HEK293 (cell line): ENCODE measurements around the gene IMMT.

ENCODE experiments used
- CTCF ChIA-PET: fragments of 350-600 bp; formaldehyde crosslinking; extraction: SDS; loops from one replicate; lab custom pipeline; 2021; ENCODE audit warnings: antibody characterized with exemption; lab: Yijun Ruan, JAX
- POLR2A ChIA-PET: fragments of 300-600 bp; formaldehyde crosslinking; extraction: SDS; loops from one replicate; lab custom pipeline; 2020; ENCODE audit warnings: antibody characterized with exemption, inconsistent platforms; lab: Yijun Ruan, JAX
- H3K27ac ChIP-seq: fragments of 200-500 bp; sonication (Bioruptor generic); 2 replicates; pipeline ENCODE4 v1.5.1; 2014; ENCODE audit warnings: low read depth, low read length, control low read depth, inconsistent platforms; ENCODE audit errors: extremely low read depth
- H3K36me3 ChIP-seq, 2 experiments: fragments of 200-500 bp in 1 of 2; sonication (Bioruptor generic) in 1 of 2; 1 replicate in 1 of 2; 2 replicates in 1 of 2; pipeline ENCODE4 v1.5.1; 2014 to 2017; ENCODE audit warnings: inconsistent platforms in 2 of 2, low read length in 2 of 2; ENCODE audit not compliant: control insufficient read depth in 2 of 2, insufficient read depth in 1 of 2
- H3K4me1 ChIP-seq: fragments of 200-500 bp; sonication (Bioruptor generic); 2 replicates; pipeline ENCODE4 v1.5.1; 2014; ENCODE audit warnings: mild to moderate bottlenecking, low read length, inconsistent platforms; ENCODE audit not compliant: control insufficient read depth, insufficient read depth
- H3K4me3 ChIP-seq: 2 replicates; pipeline ENCODE4 v1.5.1; 2011; ENCODE audit warnings: low read depth, mild to moderate bottlenecking, control low read depth, low read length, moderate library complexity
- H3K9me3 ChIP-seq: fragments of 200-500 bp; sonication (Bioruptor generic); 2 replicates; pipeline ENCODE4 v1.5.1; 2014; ENCODE audit warnings: low read depth, low read length, inconsistent platforms; ENCODE audit not compliant: control insufficient read depth, insufficient read depth
- BCL11A ChIP-seq: fragments of 450-650 bp; formaldehyde crosslinking; IDR thresholded peaks from 2 replicates; pipeline ENCODE4 v1.5.1; 2016; ENCODE audit warnings: low read depth, missing biosample characterization, missing genetic modification characterization
- GLI4 ChIP-seq: fragments of 450-650 bp; formaldehyde crosslinking; IDR thresholded peaks from 2 replicates; pipeline ENCODE4 v1.5.1; 2016; ENCODE audit warnings: missing biosample characterization, missing genetic modification characterization
- HOXA7 ChIP-seq: sonication (generic); formaldehyde crosslinking; IDR thresholded peaks from 2 replicates; pipeline ENCODE4 v1.8.1; 2022; ENCODE audit warnings: missing genetic modification reagents, borderline replicate concordance
- KLF9 ChIP-seq: fragments of 450-650 bp; formaldehyde crosslinking; IDR thresholded peaks from 2 replicates; pipeline ENCODE4 v1.5.1; 2016; ENCODE audit warnings: missing biosample characterization, missing genetic modification characterization, low read depth
- PATZ1 ChIP-seq: fragments of 450-650 bp; formaldehyde crosslinking; IDR thresholded peaks from 2 replicates; pipeline ENCODE4 v1.5.1; 2016; ENCODE audit warnings: missing biosample characterization, missing genetic modification characterization
- PRDM1 ChIP-seq: fragments of 450-650 bp; formaldehyde crosslinking; IDR thresholded peaks from 2 replicates; pipeline ENCODE4; 2016; ENCODE audit warnings: missing biosample characterization, missing genetic modification characterization
- PRDM6 ChIP-seq: fragments of 450-650 bp; formaldehyde crosslinking; IDR thresholded peaks from 2 replicates; pipeline ENCODE4 v1.5.1; 2017; ENCODE audit warnings: missing biosample characterization, missing genetic modification characterization
- WT1 ChIP-seq: fragments of 450-650 bp; formaldehyde crosslinking; IDR thresholded peaks from 2 replicates; pipeline ENCODE4 v1.5.1; 2016; ENCODE audit warnings: missing biosample characterization, missing genetic modification characterization
- ZBTB11 ChIP-seq: fragments of 450-650 bp; formaldehyde crosslinking; conservative IDR thresholded peaks from 2 replicates; pipeline ENCODE4 v1.5.1; 2016; ENCODE audit warnings: low read depth, missing biosample characterization, missing genetic modification characterization
- ZEB2 ChIP-seq: fragments of 450-650 bp; formaldehyde crosslinking; IDR thresholded peaks from 2 replicates; pipeline ENCODE4 v1.5.1; 2016; ENCODE audit warnings: missing biosample characterization, missing genetic modification characterization
- ZNF112 ChIP-seq: fragments of 450-650 bp; formaldehyde crosslinking; IDR thresholded peaks from 2 replicates; pipeline ENCODE4 v1.5.0; 2017; ENCODE audit warnings: missing biosample characterization, missing genetic modification characterization
- ZNF280C ChIP-seq: fragments of 450-650 bp; formaldehyde crosslinking; IDR thresholded peaks from 2 replicates; pipeline ENCODE4 v1.5.1; 2016; ENCODE audit warnings: missing biosample characterization, missing genetic modification characterization
- ZNF341 ChIP-seq: fragments of 450-650 bp; formaldehyde crosslinking; IDR thresholded peaks from 2 replicates; pipeline ENCODE4; 2016; ENCODE audit warnings: low read depth, missing biosample characterization, missing genetic modification characterization
- ZNF366 ChIP-seq: fragments of 450-650 bp; formaldehyde crosslinking; conservative IDR thresholded peaks from 2 replicates; pipeline ENCODE4 v1.5.1; 2016; ENCODE audit warnings: missing biosample characterization, missing genetic modification characterization
- ZNF391 ChIP-seq: fragments of 450-650 bp; formaldehyde crosslinking; IDR thresholded peaks from 2 replicates; pipeline ENCODE4 v1.5.1; 2016; ENCODE audit warnings: low read depth, missing biosample characterization, missing genetic modification characterization, borderline replicate concordance
- ZNF394 ChIP-seq: fragments of 450-650 bp; formaldehyde crosslinking; IDR thresholded peaks from 2 replicates; pipeline ENCODE4 v1.5.1; 2016; ENCODE audit warnings: missing biosample characterization, missing genetic modification characterization, mild to moderate bottlenecking, moderate library complexity, borderline replicate concordance
- ZNF555 ChIP-seq: fragments of 450-650 bp; formaldehyde crosslinking; conservative IDR thresholded peaks from 2 replicates; pipeline ENCODE4 v1.5.1; 2017; ENCODE audit warnings: missing biosample characterization, mild to moderate bottlenecking, missing genetic modification characterization, inconsistent platforms
- ZNF585B ChIP-seq: fragments of 450-650 bp; formaldehyde crosslinking; IDR thresholded peaks from 2 replicates; pipeline ENCODE4 v1.5.1; 2016; ENCODE audit warnings: missing biosample characterization, missing genetic modification characterization
- ZNF624 ChIP-seq: fragments of 450-650 bp; formaldehyde crosslinking; IDR thresholded peaks from 2 replicates; pipeline ENCODE4 v1.5.1; 2017; ENCODE audit warnings: missing biosample characterization, missing genetic modification characterization
- ZNF629 ChIP-seq: fragments of 450-650 bp; formaldehyde crosslinking; IDR thresholded peaks from 2 replicates; pipeline ENCODE4 v1.5.1; 2017; ENCODE audit warnings: missing biosample characterization, missing genetic modification characterization
- ZNF664 ChIP-seq: fragments of 450-650 bp; formaldehyde crosslinking; IDR thresholded peaks from 2 replicates; pipeline ENCODE4 v1.5.1; 2016; ENCODE audit warnings: missing biosample characterization, missing genetic modification characterization
- ZNF747 ChIP-seq: fragments of 450-650 bp; formaldehyde crosslinking; IDR thresholded peaks from 2 replicates; pipeline ENCODE4 v1.5.1; 2016; ENCODE audit warnings: missing biosample characterization, missing genetic modification characterization

IMMT gene

GRCh38 chr2:86241611-86242010 lies 46.3 kb upstream of the IMMT start:
- no peak overlapping the region for H3K27ac ChIP-seq
- TF ChIP-seq ZNF664 (tag by site-specific recombination): no peak
- no peak for TF ChIP-seq PRDM6 (tag by site-specific recombination)
- TF ChIP-seq ZNF555 (tag by site-specific recombination): no peak
- TF ChIP-seq ZNF366 (tag by site-specific recombination): no peak
- no peak for TF ChIP-seq WT1
- CTCF ChIA-PET: no interaction called here
- no peak overlapping the region for H3K4me3 ChIP-seq
- H3K36me3 ChIP-seq: no peaks in the 10 kb centered on the region
- H3K9me3 ChIP-seq: no peaks in the 10 kb centered on the region
- POLR2A ChIA-PET: no interaction called here
- H3K4me1 ChIP-seq: no peaks in the 10 kb centered on the region

GRCh38 chr2:86240251-86240650 lies 45.0 kb upstream of the IMMT start:
- H3K9me3 ChIP-seq: no peaks in the 10 kb centered on the region
- H3K27ac ChIP-seq: no peak overlapping the region
- POLR2A ChIA-PET: no interaction called here
- no peaks in the 10 kb centered on the region for H3K36me3 ChIP-seq
- H3K4me3 ChIP-seq: no peak overlapping the region
- CTCF ChIA-PET: no interaction called here
- H3K4me1 ChIP-seq: no peaks in the 10 kb centered on the region
- TF ChIP-seq GLI4 (tag by site-specific recombination) (no peak), ZNF341 (tag by site-specific recombination) (no peak), ZNF112 (tag by site-specific recombination) (no peak), ZNF624 (no peak), HOXA7 (no peak), ZNF394 (tag by site-specific recombination) (no peak), BCL11A (no peak), ZNF585B (no peak), ZEB2 (tag by site-specific recombination) (no peak), ZNF747 (tag by site-specific recombination) (no peak), PATZ1 (tag by site-specific recombination) (no peak), PRDM1 (no peak), ZNF280C (tag by site-specific recombination) (no peak), ZNF391 (tag by site-specific recombination) (no peak), KLF9 (tag by site-specific recombination) (no peak), ZNF629 (tag by site-specific recombination) (no peak), ZBTB11 (tag by site-specific recombination) (no peak)
